ENCODE results near the gene STYK1.
"Not testable (repeated sequence)": the region's sequence is repeated elsewhere in the genome, so short reads cannot be mapped to it uniquely, and the experiment has no call there.

STYK1 gene

DNA sequence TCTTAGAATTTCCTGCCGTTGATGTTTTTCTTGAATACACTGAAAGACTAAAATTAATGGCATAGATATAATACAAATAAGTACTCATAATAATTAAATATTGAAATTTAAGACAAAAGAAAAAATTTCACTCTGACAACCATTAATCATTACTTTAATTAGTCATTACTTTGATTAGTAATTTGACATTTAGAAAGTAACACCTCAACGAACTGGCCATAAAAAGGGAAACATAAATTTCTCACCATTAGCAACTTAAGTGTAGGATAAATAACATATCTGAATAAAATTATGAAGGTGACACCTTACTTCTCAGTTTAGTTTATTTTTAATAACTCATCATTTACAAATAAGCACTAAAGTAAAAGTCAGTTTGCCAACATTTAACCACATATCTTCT lies 78.0 kb downstream of the STYK1 start:
- DNase-seq (ENCODE audit: insufficient read length, low spot score) (no peak), FAIRE-seq (no peak)
- TF ChIP-seq PAX5 (IDR thresholded peaks at IDR 0.05; ENCODE audit: insufficient read depth, low read length, severe bottlenecking) (no peak), SPI1 (IDR thresholded peaks at IDR 0.05; ENCODE audit: low read depth, low read length) (no peak), POLR2AphosphoS5 (IDR thresholded peaks at IDR 0.05; ENCODE audit: low read depth, low read length) (no peak), TAF1 (IDR thresholded peaks at IDR 0.05; ENCODE audit: low read depth, low read length) (no peak), POU2F2 (IDR thresholded peaks at IDR 0.05; ENCODE audit: low read depth, low read length) (no peak), POLR2A (IDR thresholded peaks at IDR 0.05; ENCODE audit: low read depth, low read length) (no peak)

GRCh38 chr12:10590966-10591365 lies 82.9 kb downstream of the STYK1 start:
- DNase-seq (ENCODE audit: insufficient read length, low spot score) (no peak), FAIRE-seq (no peak)
- TF ChIP-seq POLR2A (IDR thresholded peaks at IDR 0.05; ENCODE audit: low read depth, low read length) (no peak), POU2F2 (IDR thresholded peaks at IDR 0.05; ENCODE audit: low read depth, low read length) (no peak), SPI1 (IDR thresholded peaks at IDR 0.05; ENCODE audit: low read depth, low read length) (no peak), PAX5 (IDR thresholded peaks at IDR 0.05; ENCODE audit: insufficient read depth, low read length, severe bottlenecking) (no peak), POLR2AphosphoS5 (IDR thresholded peaks at IDR 0.05; ENCODE audit: low read depth, low read length) (no peak), TAF1 (IDR thresholded peaks at IDR 0.05; ENCODE audit: low read depth, low read length) (no peak)

DNA sequence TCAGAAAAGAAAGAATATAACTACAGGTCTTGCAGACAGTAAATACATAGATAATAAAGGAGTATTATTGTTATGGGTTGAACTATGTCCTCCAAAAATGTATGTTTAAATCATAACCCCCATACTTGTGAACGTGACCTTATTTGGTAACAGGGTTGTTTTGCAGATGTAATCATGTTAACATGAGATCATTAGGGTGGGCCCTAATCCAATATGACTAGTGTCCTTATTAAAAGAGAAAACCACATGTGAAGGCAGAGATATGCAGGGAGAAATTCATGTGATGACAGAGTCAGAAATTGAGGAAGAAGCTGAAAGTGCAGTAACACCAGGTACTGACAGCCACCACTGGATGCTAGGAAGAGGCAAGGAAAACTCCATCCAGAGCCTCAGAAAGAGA lies 89.4 kb downstream of the STYK1 start:
- TF ChIP-seq SPI1 (IDR thresholded peaks at IDR 0.05; ENCODE audit: low read depth, low read length) (no peak), POLR2A (IDR thresholded peaks at IDR 0.05; ENCODE audit: low read depth, low read length) (no peak), TAF1 (IDR thresholded peaks at IDR 0.05; ENCODE audit: low read depth, low read length) (no peak), POU2F2 (IDR thresholded peaks at IDR 0.05; ENCODE audit: low read depth, low read length) (no peak), PAX5 (IDR thresholded peaks at IDR 0.05; ENCODE audit: insufficient read depth, low read length, severe bottlenecking) (no peak), POLR2AphosphoS5 (IDR thresholded peaks at IDR 0.05; ENCODE audit: low read depth, low read length) (no peak)
- peak; percentile 33 for FAIRE-seq

GRCh38 chr12:10582704-10583103 lies 91.1 kb downstream of the STYK1 start:
- FAIRE-seq, result no peak

More for the DNA sequence above, 89.4 kb downstream of the STYK1 start:
- no peak for DNase-seq (ENCODE audit: insufficient read length, low spot score)

DNA sequence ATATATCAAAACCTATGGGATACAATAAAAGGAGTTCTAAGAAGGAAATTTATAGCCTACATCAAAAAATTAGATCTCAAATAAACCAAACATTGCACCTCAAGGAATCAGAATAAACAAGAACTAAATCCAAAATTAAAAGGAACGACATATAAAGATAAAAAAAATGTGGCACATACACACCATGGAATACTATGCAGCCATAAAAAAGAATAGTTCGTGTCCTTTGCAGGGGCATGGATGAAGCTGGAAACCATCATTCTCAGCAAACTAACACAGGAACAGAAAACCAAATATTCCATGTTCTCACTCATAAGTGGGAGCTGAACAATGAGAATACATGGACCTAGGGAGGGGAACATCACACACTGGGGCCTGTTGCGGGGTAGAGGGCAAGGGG lies 91.7 kb downstream of the STYK1 start:
- FAIRE-seq; DNase-seq (ENCODE audit: insufficient read length, low spot score): not testable (repeated sequence)

More at GRCh38 chr12:10582704-10583103, 91.1 kb downstream of the STYK1 start:
- TF ChIP-seq POU2F2 (IDR thresholded peaks at IDR 0.05; ENCODE audit: low read depth, low read length) (no peak), POLR2AphosphoS5 (IDR thresholded peaks at IDR 0.05; ENCODE audit: low read depth, low read length) (no peak), SPI1 (IDR thresholded peaks at IDR 0.05; ENCODE audit: low read depth, low read length) (no peak), PAX5 (IDR thresholded peaks at IDR 0.05; ENCODE audit: insufficient read depth, low read length, severe bottlenecking) (no peak), TAF1 (IDR thresholded peaks at IDR 0.05; ENCODE audit: low read depth, low read length) (no peak), POLR2A (IDR thresholded peaks at IDR 0.05; ENCODE audit: low read depth, low read length) (no peak)
- no peak for DNase-seq (ENCODE audit: insufficient read length, low spot score)

- FAIRE-seq, result no peak
- TF ChIP-seq SPI1 (IDR thresholded peaks at IDR 0.05; ENCODE audit: low read depth, low read length), result no peak
- TF ChIP-seq POU2F2 (IDR thresholded peaks at IDR 0.05; ENCODE audit: low read depth, low read length), result no peak
- no peak for TF ChIP-seq PAX5 (IDR thresholded peaks at IDR 0.05; ENCODE audit: insufficient read depth, low read length, severe bottlenecking)
- no peak for TF ChIP-seq POLR2AphosphoS5 (IDR thresholded peaks at IDR 0.05; ENCODE audit: low read depth, low read length)
- TF ChIP-seq TAF1 (IDR thresholded peaks at IDR 0.05; ENCODE audit: low read depth, low read length), result no peak
- no peak for TF ChIP-seq POLR2A (IDR thresholded peaks at IDR 0.05; ENCODE audit: low read depth, low read length)
- no peak for DNase-seq (ENCODE audit: insufficient read length, low spot score)
Observed at GRCh38 chr12:10574307-10574706, 99.5 kb downstream of the STYK1 start.

DNA sequence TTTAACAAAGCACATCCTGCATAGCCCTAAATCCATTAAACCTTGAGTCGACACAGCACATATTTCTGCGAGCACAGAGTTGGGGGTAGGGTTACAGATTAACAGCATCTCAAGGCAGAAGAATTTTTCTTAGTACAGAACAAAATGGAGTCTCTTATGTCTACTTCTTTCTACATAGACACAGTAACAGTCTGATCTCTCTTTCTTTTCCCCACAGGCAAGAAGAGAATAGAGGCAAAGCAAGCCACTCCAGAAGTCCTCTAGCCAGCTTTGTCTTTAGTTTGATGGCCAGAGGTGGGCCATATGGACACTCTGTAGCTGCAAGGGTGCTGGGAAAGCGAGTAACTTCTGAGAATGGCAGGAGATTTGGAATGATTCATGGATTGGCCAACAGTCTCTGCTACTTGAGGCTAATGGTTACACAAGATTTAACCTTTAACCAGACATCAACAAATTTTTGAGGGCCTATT lies 101.8 kb downstream of the STYK1 start:
- not testable (repeated sequence) for FAIRE-seq; DNase-seq (ENCODE audit: insufficient read length, low spot score)

GRCh38 chr12:10571141-10571540 lies 102.7 kb downstream of the STYK1 start:
- DNase-seq (ENCODE audit: insufficient read length, low spot score), result no peak

More at GRCh38 chr12:10571141-10571540, 102.7 kb downstream of the STYK1 start:
- no peak for FAIRE-seq
- no peak for TF ChIP-seq SPI1 (IDR thresholded peaks at IDR 0.05; ENCODE audit: low read depth, low read length)

Measured in GM12891 (cell line).